Astrocyte of the spinal cord (primary cell): ENCODE data around the gene GAREM2.

Experiments
- DNase-seq: peaks from one replicate; pipeline ENCODE4 v3.0.0; 2011; ENCODE audit warnings: low read depth, low spot score
- H3K4me3 ChIP-seq: 2 replicates; pipeline ENCODE4 v1.5.1; 2011; ENCODE audit warnings: low read depth, mild to moderate bottlenecking, low read length, moderate library complexity
- CTCF ChIP-seq: IDR thresholded peaks from 2 replicates; pipeline ENCODE4 v1.5.1; 2012; ENCODE audit warnings: low read depth, mild to moderate bottlenecking, low read length, inconsistent platforms
- in situ Hi-C: cut with HindIII; loops from 2 replicates; pipeline ENCODE4 v1.10.0; 2017; ENCODE audit warnings: low sequenced_read_pairs

GAREM2 gene

GRCh38 chr2:26191316-26192159 lies 18.6 kb downstream of the GAREM2 start:
- in situ Hi-C loops, result no loop called here
- no peak for TF ChIP-seq CTCF
- H3K4me3 ChIP-seq, result no peak overlapping the region
- no peak for DNase-seq

- in situ Hi-C loops, result no loop called here
- H3K4me3 ChIP-seq, result no peak overlapping the region
- DNase-seq, result no peak
- no peak for TF ChIP-seq CTCF
These were observed 20.8 kb downstream of the GAREM2 start for GRCh38 chr2:26193578-26194231.

- no peak for TF ChIP-seq CTCF
- in situ Hi-C loops, result no loop called here
- H3K4me3 ChIP-seq, result no peak overlapping the region
- no peak for DNase-seq
These were observed 22.4 kb downstream of the GAREM2 start for GRCh38 chr2:26195040-26195984.

- DNase-seq, result no peak
- TF ChIP-seq CTCF, result no peak
- in situ Hi-C loops, result no loop called here
- no peak overlapping the region for H3K4me3 ChIP-seq
These were observed 24.0 kb downstream of the GAREM2 start for GRCh38 chr2:26196683-26197418.

- TF ChIP-seq CTCF, result no peak
- H3K4me3 ChIP-seq, result no peak overlapping the region
- in situ Hi-C loops, result no loop called here
- DNase-seq, result no peak
These were observed 24.6 kb downstream of the GAREM2 start for GRCh38 chr2:26197516-26197915.
